NB4 (cell line): ENCODE measurements around the gene MEF2A.

Experiments used
- MYC ChIP-seq: IDR thresholded peaks from 2 replicates; pipeline ENCODE4 v1.6.1; 2011; ENCODE audit warnings: low read depth, low read length
- POLR2A ChIP-seq: IDR thresholded peaks from 2 replicates; pipeline ENCODE4 v1.6.1; 2011; ENCODE audit warnings: mild to moderate bottlenecking; ENCODE audit not compliant: insufficient read length; ENCODE audit errors: extremely low read depth
- TF ChIP-seq, protein P1 (sequence below): IDR thresholded peaks from 2 replicates; pipeline ENCODE4 v1.6.1; 2011; ENCODE audit warnings: low read depth, low read length
- TF ChIP-seq, protein P2 (sequence below): IDR thresholded peaks from one replicate; pipeline ENCODE4 v1.5.1; 2012; ENCODE audit warnings: low read depth, low read length

DNA sequence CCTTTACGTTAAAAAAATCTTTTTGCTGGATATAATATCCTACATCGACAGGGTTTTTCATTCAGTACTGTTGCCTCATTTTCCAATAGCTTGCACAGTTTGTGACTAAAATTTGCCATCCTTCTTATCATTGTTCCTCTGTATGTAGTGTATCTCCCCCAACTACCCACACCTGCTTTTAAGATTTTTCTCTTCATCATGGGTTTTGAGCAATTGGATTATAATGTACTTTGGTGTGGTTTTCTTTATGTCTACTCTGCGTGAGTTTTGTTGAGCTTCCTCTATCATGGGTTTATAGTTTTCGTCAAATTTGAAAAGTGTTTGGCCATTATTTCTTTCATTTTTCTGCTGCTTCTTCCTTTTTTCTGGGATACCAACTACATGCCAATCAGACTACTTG, 39.6 kb upstream of the MEF2A start:
- TF ChIP-seq, protein P1, sequence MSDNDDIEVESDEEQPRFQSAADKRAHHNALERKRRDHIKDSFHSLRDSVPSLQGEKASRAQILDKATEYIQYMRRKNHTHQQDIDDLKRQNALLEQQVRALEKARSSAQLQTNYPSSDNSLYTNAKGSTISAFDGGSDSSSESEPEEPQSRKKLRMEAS, result no peak
- TF ChIP-seq MYC, result no peak
- TF ChIP-seq, protein P2, sequence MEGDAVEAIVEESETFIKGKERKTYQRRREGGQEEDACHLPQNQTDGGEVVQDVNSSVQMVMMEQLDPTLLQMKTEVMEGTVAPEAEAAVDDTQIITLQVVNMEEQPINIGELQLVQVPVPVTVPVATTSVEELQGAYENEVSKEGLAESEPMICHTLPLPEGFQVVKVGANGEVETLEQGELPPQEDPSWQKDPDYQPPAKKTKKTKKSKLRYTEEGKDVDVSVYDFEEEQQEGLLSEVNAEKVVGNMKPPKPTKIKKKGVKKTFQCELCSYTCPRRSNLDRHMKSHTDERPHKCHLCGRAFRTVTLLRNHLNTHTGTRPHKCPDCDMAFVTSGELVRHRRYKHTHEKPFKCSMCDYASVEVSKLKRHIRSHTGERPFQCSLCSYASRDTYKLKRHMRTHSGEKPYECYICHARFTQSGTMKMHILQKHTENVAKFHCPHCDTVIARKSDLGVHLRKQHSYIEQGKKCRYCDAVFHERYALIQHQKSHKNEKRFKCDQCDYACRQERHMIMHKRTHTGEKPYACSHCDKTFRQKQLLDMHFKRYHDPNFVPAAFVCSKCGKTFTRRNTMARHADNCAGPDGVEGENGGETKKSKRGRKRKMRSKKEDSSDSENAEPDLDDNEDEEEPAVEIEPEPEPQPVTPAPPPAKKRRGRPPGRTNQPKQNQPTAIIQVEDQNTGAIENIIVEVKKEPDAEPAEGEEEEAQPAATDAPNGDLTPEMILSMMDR, result no peak
- no peak for TF ChIP-seq POLR2A
